MCF 10A (cell line): ENCODE results near the gene PARN. TPM values are rescaled to one million over a fixed set of nuclear protein-coding genes. Genes with fewer than 3 reads are reported as not detected.
"Not testable (repeated sequence)": the region's sequence is repeated elsewhere in the genome, so short reads cannot be mapped to it uniquely, and the experiment has no call there.

ENCODE experiments used
- BruUV-seq: library from RNA; stranded (reverse); fragments of 400-500 nt; replicated peaks from 2 replicates; lab custom pipeline; 2021; lab: Mats Ljungman, UMichigan
- CTCF ChIA-PET: fragments of 300-600 bp; sonication (Branson Sonifier 250); formaldehyde crosslinking; extraction: SDS; loops from one replicate; lab custom pipeline; 2021; ENCODE audit warnings: antibody characterized with exemption, inconsistent platforms; lab: Yijun Ruan, JAX
- POLR2A ChIA-PET: fragments of 300-600, 350-650 bp; sonication (Branson Sonifier 250); formaldehyde crosslinking; extraction: SDS; loops from one replicate; lab custom pipeline; 2020; ENCODE audit warnings: antibody characterized with exemption, inconsistent platforms; lab: Yijun Ruan, JAX
- DNase-seq: peaks from one replicate; pipeline ENCODE4 v3.0.0-alpha.2; 2018; ENCODE audit not compliant: unreplicated experiment
- H3K27ac Mint-ChIP-seq: one replicate; pipeline ENCODE4 v1.8.0; 2022; ENCODE audit warnings: mild to moderate bottlenecking, low read depth, mixed read lengths; ENCODE audit not compliant: unreplicated experiment
- H3K27me3 Mint-ChIP-seq: one replicate; pipeline ENCODE4 v1.8.0; 2022; ENCODE audit warnings: mixed read lengths; ENCODE audit not compliant: insufficient read depth, unreplicated experiment
- H3K36me3 Mint-ChIP-seq: one replicate; pipeline ENCODE4 v1.8.0; 2022; ENCODE audit warnings: mild to moderate bottlenecking, moderate library complexity, mixed read lengths; ENCODE audit not compliant: insufficient read depth, unreplicated experiment
- H3K4me1 Mint-ChIP-seq: one replicate; pipeline ENCODE4 v1.8.0; 2022; ENCODE audit warnings: mixed read lengths; ENCODE audit not compliant: insufficient read depth, unreplicated experiment
- H3K4me3 Mint-ChIP-seq: one replicate; pipeline ENCODE4 v1.8.0; 2022; ENCODE audit warnings: mild to moderate bottlenecking, moderate library complexity, mixed read lengths; ENCODE audit not compliant: unreplicated experiment
- H3K9me3 Mint-ChIP-seq: one replicate; pipeline ENCODE4 v1.8.0; 2022; ENCODE audit warnings: mixed read lengths; ENCODE audit not compliant: unreplicated experiment
- intact Hi-C: fragments of 100-400 bp; cut with micrococcal nuclease; formaldehyde crosslinking; loops from 2 replicates; pipeline ENCODE4 v1.14.1; 2022
- total RNA-seq: library from RNA; stranded (reverse); gene quantifications from 2 replicates; pipeline ENCODE4 v1.2.3, GENCODE V29; 2022
- TF ChIP-seq, protein P1 (sequence below): fragments of 200-600 bp; IDR thresholded peaks from one replicate; pipeline ENCODE4 v1.8.0; 2022; ENCODE audit warnings: antibody characterized with exemption, mild to moderate bottlenecking; ENCODE audit not compliant: unreplicated experiment

Gene PARN
- total RNA-seq, 1 experiment from 2014 or later = 35.0 TPM

DNA sequence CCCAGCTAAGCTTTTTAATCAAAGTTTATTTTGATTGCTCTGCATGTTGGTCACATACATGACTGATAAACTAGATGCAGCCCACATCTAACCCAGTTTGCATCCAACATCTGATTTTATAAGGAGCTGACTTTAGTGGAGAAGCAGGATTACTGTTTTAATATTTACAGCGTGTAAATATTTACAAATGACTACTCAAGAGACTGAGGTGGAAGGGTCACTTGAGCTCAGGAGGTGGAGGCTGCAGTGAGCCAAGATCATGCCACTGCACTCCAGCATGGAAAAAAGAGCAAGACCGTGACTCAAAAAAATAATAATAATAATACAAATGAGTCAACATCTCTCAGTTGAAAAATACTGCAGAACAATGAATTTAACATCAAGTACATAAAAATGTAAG is 50.8 kb downstream of the PARN start:
- POLR2A ChIA-PET = interaction anchor here (0.9 kb wide), 1 partner anchor 16 kb away, joined by 4 read pairs; no protein-coding TSS in a partner anchor
- DNase-seq = no peak
- CTCF ChIA-PET = interaction anchor here (0.6 to 0.7 kb wide), 3 partner anchors 18 to 129 kb away, joined by 3 to 4 read pairs (median 3); no protein-coding TSS in a partner anchor
- no peaks in the 10 kb centered on the region for H3K27me3 Mint-ChIP-seq
- no peaks in the 10 kb centered on the region for H3K4me1 Mint-ChIP-seq
- H3K27ac Mint-ChIP-seq = no peak overlapping the region
- intact Hi-C loops = no loop called here
- peaks cover 88% of the 10 kb centered on the region for H3K36me3 Mint-ChIP-seq
- TF ChIP-seq, protein P1, sequence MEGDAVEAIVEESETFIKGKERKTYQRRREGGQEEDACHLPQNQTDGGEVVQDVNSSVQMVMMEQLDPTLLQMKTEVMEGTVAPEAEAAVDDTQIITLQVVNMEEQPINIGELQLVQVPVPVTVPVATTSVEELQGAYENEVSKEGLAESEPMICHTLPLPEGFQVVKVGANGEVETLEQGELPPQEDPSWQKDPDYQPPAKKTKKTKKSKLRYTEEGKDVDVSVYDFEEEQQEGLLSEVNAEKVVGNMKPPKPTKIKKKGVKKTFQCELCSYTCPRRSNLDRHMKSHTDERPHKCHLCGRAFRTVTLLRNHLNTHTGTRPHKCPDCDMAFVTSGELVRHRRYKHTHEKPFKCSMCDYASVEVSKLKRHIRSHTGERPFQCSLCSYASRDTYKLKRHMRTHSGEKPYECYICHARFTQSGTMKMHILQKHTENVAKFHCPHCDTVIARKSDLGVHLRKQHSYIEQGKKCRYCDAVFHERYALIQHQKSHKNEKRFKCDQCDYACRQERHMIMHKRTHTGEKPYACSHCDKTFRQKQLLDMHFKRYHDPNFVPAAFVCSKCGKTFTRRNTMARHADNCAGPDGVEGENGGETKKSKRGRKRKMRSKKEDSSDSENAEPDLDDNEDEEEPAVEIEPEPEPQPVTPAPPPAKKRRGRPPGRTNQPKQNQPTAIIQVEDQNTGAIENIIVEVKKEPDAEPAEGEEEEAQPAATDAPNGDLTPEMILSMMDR = no peak
- H3K9me3 Mint-ChIP-seq = no peaks in the 10 kb centered on the region
- no peak overlapping the region for H3K4me3 Mint-ChIP-seq
- no TSS peak for BruUV-seq

DNA sequence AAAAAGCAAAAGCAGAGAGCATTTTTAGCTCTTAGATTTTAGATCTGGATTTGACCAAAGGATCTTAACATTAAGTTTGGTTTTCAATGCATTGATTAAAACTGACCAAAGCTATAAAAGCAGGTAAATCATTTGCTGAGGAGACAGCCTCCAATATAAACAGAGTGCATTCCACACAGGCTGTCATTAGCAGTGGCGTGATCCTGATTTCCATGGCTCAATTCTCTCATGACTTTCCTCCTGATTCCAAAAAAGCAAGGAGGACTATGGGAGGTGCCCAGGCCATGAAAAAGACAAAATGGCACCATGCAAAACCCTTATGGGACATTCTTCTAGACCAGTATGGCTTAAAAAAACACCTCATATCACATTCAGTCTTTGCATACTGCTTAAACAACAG is 53.5 kb downstream of the PARN start:
- Mint-ChIP-seq H3K9me3 (no peaks in the 10 kb centered on the region), H3K27ac (no peak overlapping the region), H3K36me3 (peaks cover 82% of the 10 kb centered on the region), H3K4me1 (no peaks in the 10 kb centered on the region), H3K4me3 (no peak overlapping the region), H3K27me3 (no peaks in the 10 kb centered on the region)
- TF ChIP-seq, protein P1 = no peak
- no TSS peak for BruUV-seq
- POLR2A ChIA-PET = interaction anchor here (1.0 to 1.2 kb wide), 2 partner anchors 12 to 14 kb away, joined by 4 read pairs; no protein-coding TSS in a partner anchor
- intact Hi-C loops = no loop called here
- CTCF ChIA-PET = no interaction called here
- no peak for DNase-seq

DNA sequence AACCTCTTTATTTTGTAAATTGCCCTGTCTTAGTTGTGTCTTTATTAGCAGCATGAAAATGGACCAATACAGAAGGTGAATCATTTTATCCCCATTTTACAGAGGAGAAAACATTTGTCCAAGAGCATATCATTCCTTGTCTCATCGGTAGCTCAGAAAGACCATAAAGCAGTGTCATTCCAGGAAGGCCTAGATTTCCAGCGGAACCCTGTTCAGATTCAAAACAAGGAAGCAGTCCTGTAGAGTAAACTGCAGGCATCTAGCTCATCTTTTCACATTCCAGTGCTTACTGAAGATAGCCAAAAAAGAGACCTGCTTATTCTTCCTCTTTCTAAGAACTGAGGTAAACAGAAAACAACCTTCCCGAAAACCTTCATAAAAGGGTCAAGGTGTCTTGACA is 54.0 kb downstream of the PARN start:
- Mint-ChIP-seq H3K4me1 (no peaks in the 10 kb centered on the region), H3K27me3 (no peaks in the 10 kb centered on the region), H3K27ac (no peak overlapping the region), H3K36me3 (peaks cover 82% of the 10 kb centered on the region), H3K9me3 (no peaks in the 10 kb centered on the region), H3K4me3 (no peak overlapping the region)
- no TSS peak for BruUV-seq
- intact Hi-C loops = no loop called here
- DNase-seq = no peak
- TF ChIP-seq, protein P1 = no peak
- ChIA-PET CTCF (no interaction called here), POLR2A (interaction anchor here (1.2 kb wide), 1 partner anchor 13 kb away, joined by 4 read pairs; no protein-coding TSS in a partner anchor)

DNA sequence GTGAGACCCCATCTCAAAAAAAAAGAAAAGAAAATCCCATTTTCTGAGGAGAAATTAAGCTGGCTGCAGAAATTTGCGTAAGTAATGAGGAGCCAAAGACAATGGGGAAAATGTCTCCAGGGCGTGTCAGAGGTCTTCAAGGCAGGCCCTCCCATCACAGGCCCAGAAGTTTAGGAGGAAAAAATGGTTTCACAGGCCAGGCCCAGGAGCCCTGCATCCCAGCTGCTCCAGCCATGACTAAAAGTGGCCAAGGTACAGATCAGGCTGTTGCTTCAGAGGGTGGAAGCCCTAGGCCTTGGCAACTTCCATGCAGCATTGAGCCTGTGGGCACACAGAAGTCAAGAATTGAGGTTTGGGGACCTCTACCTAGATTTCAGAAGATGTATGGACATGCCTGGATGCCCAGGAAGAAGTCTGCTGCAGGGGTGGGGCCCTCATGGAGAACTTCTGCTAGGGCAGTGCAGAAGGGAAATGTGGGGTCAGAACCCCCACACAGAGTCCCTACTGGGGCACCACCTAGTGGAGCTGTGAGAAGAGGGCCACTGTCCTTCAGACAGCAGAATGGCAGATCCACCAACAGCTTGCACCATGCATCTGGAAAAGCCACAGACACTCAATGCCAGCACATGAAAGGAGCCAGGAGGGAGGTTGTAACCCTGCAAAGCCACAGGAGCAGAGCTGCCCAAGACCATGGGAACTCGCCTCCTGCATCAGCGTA is 55.2 kb downstream of the PARN start:
- DNase-seq, H3K27me3 Mint-ChIP-seq, BruUV-seq, CTCF ChIA-PET, H3K4me1 Mint-ChIP-seq, H3K9me3 Mint-ChIP-seq, intact Hi-C loops, H3K4me3 Mint-ChIP-seq, H3K27ac Mint-ChIP-seq: not testable (repeated sequence)
- POLR2A ChIA-PET = interaction anchor here (1.3 kb wide), 1 partner anchor 9 kb away, joined by 5 read pairs; no protein-coding TSS in a partner anchor
- H3K36me3 Mint-ChIP-seq = peaks cover 77% of the 10 kb centered on the region
